ENCODE data around the gene WDFY2. TPM values are rescaled to one million over a fixed set of nuclear protein-coding genes. Genes with fewer than 3 reads are reported as not detected.
A peak's percentile ranks its signal among the peaks of the same experiment; 100 is the strongest.

Gene WDFY2
- total and polyA plus RNA-seq, 10 of the 15 experiments (the other 5 are each of a cell fraction or from before 2014, with no cell fraction given): 2.1 to 13.0 (median 8.1) TPM

DNA sequence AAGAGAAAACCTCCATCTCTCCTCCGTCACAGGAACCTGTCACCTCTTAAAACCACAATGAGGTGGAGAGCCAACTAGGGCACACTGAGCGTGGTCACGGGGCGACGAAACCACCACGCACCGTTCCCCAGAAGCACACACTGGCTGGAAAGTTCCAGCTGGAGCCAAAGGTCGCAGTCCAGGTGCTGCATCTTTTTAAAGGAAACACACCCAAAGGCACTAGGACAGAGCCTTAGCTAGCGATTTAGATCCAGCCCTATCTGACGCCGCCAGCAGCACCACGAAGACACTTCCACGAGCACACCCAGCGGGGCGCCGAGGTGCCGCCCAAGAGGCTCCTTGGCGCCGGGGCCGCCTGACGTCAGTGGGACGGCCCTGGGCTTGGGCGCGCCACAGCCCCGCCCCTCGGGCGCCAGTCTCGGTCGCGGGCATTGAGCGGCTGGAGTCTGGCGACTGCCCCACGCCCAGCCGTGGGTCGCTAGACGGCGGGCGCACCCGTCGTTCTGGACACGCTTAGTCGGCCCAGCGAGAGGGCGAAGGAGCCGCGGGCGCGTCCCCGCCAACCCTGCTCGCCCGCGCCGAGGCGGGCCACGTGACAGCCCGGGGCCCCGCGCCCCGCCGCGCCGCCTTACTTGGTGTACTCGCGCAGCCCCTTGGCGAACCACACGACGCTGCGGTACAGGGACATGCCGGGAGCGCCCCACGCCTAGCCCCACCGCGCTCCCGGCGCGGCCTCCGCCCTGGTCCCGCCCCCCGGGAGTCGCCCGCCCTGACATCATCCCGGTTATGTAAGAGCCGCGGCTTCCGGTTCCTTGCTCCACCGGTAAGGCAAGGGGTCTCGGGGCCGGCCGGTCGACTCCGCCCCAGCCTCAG is 219.4 kb downstream of the WDFY2 start, which contains the start of gene DHRS12:
Gene DHRS12, minus strand, starts transcription at position 742 of the 873 bp plus-strand sequence. CDS start 4,504 bp downstream, outside the sequence.
- in situ Hi-C loops (cut with MboI): no loop called here
- WGBS (ENCODE audit: insufficient coverage, insufficient replicate concordance, low lambda C conversion rate, missing lambda C conversion rate): under 1% methylated on average over 51 of the region's 91 CpGs
- TF ChIP-seq, protein P1, sequence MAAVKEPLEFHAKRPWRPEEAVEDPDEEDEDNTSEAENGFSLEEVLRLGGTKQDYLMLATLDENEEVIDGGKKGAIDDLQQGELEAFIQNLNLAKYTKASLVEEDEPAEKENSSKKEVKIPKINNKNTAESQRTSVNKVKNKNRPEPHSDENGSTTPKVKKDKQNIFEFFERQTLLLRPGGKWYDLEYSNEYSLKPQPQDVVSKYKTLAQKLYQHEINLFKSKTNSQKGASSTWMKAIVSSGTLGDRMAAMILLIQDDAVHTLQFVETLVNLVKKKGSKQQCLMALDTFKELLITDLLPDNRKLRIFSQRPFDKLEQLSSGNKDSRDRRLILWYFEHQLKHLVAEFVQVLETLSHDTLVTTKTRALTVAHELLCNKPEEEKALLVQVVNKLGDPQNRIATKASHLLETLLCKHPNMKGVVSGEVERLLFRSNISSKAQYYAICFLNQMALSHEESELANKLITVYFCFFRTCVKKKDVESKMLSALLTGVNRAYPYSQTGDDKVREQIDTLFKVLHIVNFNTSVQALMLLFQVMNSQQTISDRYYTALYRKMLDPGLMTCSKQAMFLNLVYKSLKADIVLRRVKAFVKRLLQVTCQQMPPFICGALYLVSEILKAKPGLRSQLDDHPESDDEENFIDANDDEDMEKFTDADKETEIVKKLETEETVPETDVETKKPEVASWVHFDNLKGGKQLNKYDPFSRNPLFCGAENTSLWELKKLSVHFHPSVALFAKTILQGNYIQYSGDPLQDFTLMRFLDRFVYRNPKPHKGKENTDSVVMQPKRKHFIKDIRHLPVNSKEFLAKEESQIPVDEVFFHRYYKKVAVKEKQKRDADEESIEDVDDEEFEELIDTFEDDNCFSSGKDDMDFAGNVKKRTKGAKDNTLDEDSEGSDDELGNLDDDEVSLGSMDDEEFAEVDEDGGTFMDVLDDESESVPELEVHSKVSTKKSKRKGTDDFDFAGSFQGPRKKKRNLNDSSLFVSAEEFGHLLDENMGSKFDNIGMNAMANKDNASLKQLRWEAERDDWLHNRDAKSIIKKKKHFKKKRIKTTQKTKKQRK (IDR thresholded peaks at IDR 0.05; ENCODE audit: low read depth, low read length): no peak
- no peak for TF ChIP-seq CEBPB (IDR thresholded peaks at IDR 0.05; ENCODE audit: borderline replicate concordance in 1 of 2, low read depth in 2 of 2, low read length in 2 of 2)
- peak; percentile 92 for TF ChIP-seq GATAD2B (conservative IDR thresholded peaks at IDR 0.05; ENCODE audit: low read depth)
- TF ChIP-seq CHD1 (IDR thresholded peaks at IDR 0.05; ENCODE audit: low read depth, low read length): no peak
- peak; percentile 92 for TF ChIP-seq IKZF1 (conservative IDR thresholded peaks at IDR 0.05)
- TF ChIP-seq SUPT20H (IDR thresholded peaks at IDR 0.05; ENCODE audit: borderline replicate concordance, control insufficient read depth, low read depth, low read length): no peak
- no peak for TF ChIP-seq TARDBP (IDR thresholded peaks at IDR 0.05; ENCODE audit: borderline replicate concordance)
- TF ChIP-seq, protein P2, sequence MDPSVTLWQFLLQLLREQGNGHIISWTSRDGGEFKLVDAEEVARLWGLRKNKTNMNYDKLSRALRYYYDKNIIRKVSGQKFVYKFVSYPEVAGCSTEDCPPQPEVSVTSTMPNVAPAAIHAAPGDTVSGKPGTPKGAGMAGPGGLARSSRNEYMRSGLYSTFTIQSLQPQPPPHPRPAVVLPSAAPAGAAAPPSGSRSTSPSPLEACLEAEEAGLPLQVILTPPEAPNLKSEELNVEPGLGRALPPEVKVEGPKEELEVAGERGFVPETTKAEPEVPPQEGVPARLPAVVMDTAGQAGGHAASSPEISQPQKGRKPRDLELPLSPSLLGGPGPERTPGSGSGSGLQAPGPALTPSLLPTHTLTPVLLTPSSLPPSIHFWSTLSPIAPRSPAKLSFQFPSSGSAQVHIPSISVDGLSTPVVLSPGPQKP (IDR thresholded peaks at IDR 0.05; ENCODE audit: low read depth, low read length): peak; percentile 19; the same call in 1 of the 2 replicates
- 0 out of 2 replicates have a peak, but pooled peaks have one; percentile 17 for TF ChIP-seq YY1 (IDR thresholded peaks at IDR 0.05; ENCODE audit: low read depth, low read length)
- TF ChIP-seq CREB1 (IDR thresholded peaks at IDR 0.05; ENCODE audit: low read depth): peak; percentile 81
- TF ChIP-seq, protein P3, sequence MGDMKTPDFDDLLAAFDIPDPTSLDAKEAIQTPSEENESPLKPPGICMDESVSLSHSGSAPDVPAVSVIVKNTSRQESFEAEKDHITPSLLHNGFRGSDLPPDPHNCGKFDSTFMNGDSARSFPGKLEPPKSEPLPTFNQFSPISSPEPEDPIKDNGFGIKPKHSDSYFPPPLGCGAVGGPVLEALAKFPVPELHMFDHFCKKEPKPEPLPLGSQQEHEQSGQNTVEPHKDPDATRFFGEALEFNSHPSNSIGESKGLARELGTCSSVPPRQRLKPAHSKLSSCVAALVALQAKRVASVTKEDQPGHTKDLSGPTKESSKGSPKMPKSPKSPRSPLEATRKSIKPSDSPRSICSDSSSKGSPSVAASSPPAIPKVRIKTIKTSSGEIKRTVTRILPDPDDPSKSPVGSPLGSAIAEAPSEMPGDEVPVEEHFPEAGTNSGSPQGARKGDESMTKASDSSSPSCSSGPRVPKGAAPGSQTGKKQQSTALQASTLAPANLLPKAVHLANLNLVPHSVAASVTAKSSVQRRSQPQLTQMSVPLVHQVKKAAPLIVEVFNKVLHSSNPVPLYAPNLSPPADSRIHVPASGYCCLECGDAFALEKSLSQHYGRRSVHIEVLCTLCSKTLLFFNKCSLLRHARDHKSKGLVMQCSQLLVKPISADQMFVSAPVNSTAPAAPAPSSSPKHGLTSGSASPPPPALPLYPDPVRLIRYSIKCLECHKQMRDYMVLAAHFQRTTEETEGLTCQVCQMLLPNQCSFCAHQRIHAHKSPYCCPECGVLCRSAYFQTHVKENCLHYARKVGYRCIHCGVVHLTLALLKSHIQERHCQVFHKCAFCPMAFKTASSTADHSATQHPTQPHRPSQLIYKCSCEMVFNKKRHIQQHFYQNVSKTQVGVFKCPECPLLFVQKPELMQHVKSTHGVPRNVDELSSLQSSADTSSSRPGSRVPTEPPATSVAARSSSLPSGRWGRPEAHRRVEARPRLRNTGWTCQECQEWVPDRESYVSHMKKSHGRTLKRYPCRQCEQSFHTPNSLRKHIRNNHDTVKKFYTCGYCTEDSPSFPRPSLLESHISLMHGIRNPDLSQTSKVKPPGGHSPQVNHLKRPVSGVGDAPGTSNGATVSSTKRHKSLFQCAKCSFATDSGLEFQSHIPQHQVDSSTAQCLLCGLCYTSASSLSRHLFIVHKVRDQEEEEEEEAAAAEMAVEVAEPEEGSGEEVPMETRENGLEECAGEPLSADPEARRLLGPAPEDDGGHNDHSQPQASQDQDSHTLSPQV (IDR thresholded peaks at IDR 0.05): 0 out of 2 replicates have a peak, but pooled peaks have one; percentile 67

More for the DNA sequence above, 219.4 kb downstream of the WDFY2 start, which contains the start of gene DHRS12:
- ChIA-PET SMC1A (ENCODE audit: uncharacterized antibody, unreplicated experiment) (interaction anchor here (1.3 to 4.5 kb wide), 5 partner anchors 10 to 214 kb away, joined by 4 to 26 read pairs (median 5); no protein-coding TSS in a partner anchor), RAD21 (ENCODE audit: unreplicated experiment) (interaction anchor here (1.1 to 10.2 kb wide), 5 partner anchors 9 to 369 kb away, joined by 3 to 59 read pairs (median 5); partner anchors contain the start of gene INTS6), CTCF (interaction anchor here (1.4 to 3.4 kb wide), 6 partner anchors 8 to 679 kb away, joined by 3 to 14 read pairs (median 6); no protein-coding TSS in a partner anchor), POLR2A (interaction anchor here (0.5 to 1.1 kb wide), 3 partner anchors 12 to 353 kb away, joined by 3 to 4 read pairs (median 3); no protein-coding TSS in a partner anchor)
- H3K27ac ChIP-seq (ENCODE audit: control insufficient read depth, insufficient read depth): peak within 1 kb of the TSS; percentile 91
- no peaks in the 10 kb centered on the region for H3K27me3 ChIP-seq (replicated peaks in 1 of 2; ENCODE audit: control insufficient read depth in 2 of 2, insufficient read depth in 2 of 2, low read length in 1 of 2)
- peak within 1 kb of the TSS; percentile 95 for H3K4me2 ChIP-seq (ENCODE audit: control insufficient read depth, insufficient read depth)
- H3K79me2 ChIP-seq (ENCODE audit: control insufficient read depth, insufficient read depth, low read length): no peaks in the 10 kb centered on the region; the same call in 1 of the 2 replicates
- peak within 1 kb of the TSS; percentile 89 for H2AFZ ChIP-seq (ENCODE audit: control insufficient read depth, low read depth, low read length)
- peak; percentile 86 for ATAC-seq
- peak; percentile 76 for FAIRE-seq
- peak within 1 kb of the TSS; percentile 90 for H3K9ac ChIP-seq (ENCODE audit: control insufficient read depth, insufficient read depth, low read length)
- no peaks in the 10 kb centered on the region for H3K9me3 ChIP-seq (replicated peaks; ENCODE audit: control insufficient read depth, insufficient read depth, low read length)
- H3K36me3 ChIP-seq (ENCODE audit: control insufficient read depth in 2 of 2, insufficient read depth in 2 of 2, low read length in 1 of 2): no peaks in the 10 kb centered on the region
- H3K4me3 ChIP-seq: peak within 1 kb of the TSS; percentile 82
- intact Hi-C loops (cut with micrococcal nuclease; ENCODE audit: unreplicated experiment): loop anchor here (2.0 kb wide), 1 partner anchor 219 kb away; the partner anchor contains the start of gene WDFY2
- DNase-seq (ENCODE audit: low read depth, low spot score): peak; percentile 58
- peaks cover 17% of the 10 kb centered on the region for H3K4me1 ChIP-seq (ENCODE audit: control insufficient read depth, insufficient read depth, low read length)
- no peaks in the 10 kb centered on the region for H4K20me1 ChIP-seq (ENCODE audit: control insufficient read depth, insufficient read depth)
- no TSS peak for BruUV-seq (replicated peaks)

Data from GM12878 (cell line).